HepG2 (cell line): ENCODE results near the gene CAV3. TPM values are rescaled to one million over a fixed set of nuclear protein-coding genes. Genes with fewer than 3 reads are reported as not detected.

Experiments
- ATAC-seq: fragments of 200-7000 bp; cut with Tn5 transposase; 3 replicates; pipeline ENCODE4 v1.9.1; 2020; ENCODE audit warnings: mild to moderate bottlenecking, moderate library complexity
- BruUV-seq: library from RNA; stranded (reverse); fragments of 400-500 nt; replicated peaks from 2 replicates; lab custom pipeline; 2021; lab: Mats Ljungman, UMichigan
- CTCF ChIA-PET: fragments of 300-600 bp; formaldehyde crosslinking; extraction: SDS; loops from one replicate; lab custom pipeline; 2021; ENCODE audit warnings: low total read pairs, inconsistent platforms, low intra/inter-chr PET ratio; lab: Yijun Ruan, JAX
- POLR2A ChIA-PET: fragments of 350-600 bp; sonication (Branson Sonifier 250); formaldehyde crosslinking; loops from one replicate; lab custom pipeline; 2020; ENCODE audit warnings: antibody characterized with exemption, inconsistent platforms; lab: Yijun Ruan, JAX
- DNase-seq: peaks from one replicate; pipeline ENCODE4 v3.0.0-alpha.2; 2015; ENCODE audit warnings: low spot score
- FAIRE-seq: peaks from 3 replicates; lab custom pipeline; 2011; peaks lifted over from hg19 to GRCh38; lab: Jason Lieb, UNC
- H2AFZ ChIP-seq: one replicate; pipeline ENCODE4 v1.6.1; 2011; ENCODE audit warnings: low read length, inconsistent platforms
- H3K27ac ChIP-seq: fragments of 300-600 bp; 3 replicates; pipeline ENCODE4 v1.8.0; 2011; ENCODE audit warnings: mixed run types, mild to moderate bottlenecking, mixed read lengths, low read length, inconsistent platforms; ENCODE audit not compliant: insufficient read depth; ENCODE audit errors: extremely low read length
- H3K27me3 ChIP-seq, 2 experiments: fragments of 200-600 bp in 1 of 2; 2 replicates in 1 of 2; 3 replicates in 1 of 2; pipeline versions ENCODE4 v1.6.0 to v1.8.0; 2011; ENCODE audit warnings: low read length in 2 of 2, mild to moderate bottlenecking in 2 of 2, moderate library complexity in 2 of 2, inconsistent platforms in 1 of 2; ENCODE audit not compliant: insufficient read depth in 2 of 2, control insufficient read depth in 1 of 2
- H3K36me3 ChIP-seq, 2 experiments: fragments of 200-600 bp in 1 of 2; replicated peaks in 1 of 2; 2 replicates in 1 of 2; 3 replicates in 1 of 2; pipeline versions ENCODE4 v1.5.1 to v1.8.0; 2011; ENCODE audit warnings: low read length in 2 of 2, inconsistent platforms in 1 of 2; ENCODE audit not compliant: insufficient read depth in 2 of 2, control insufficient read depth in 1 of 2
- H3K4me1 ChIP-seq: 2 replicates; pipeline ENCODE4 v1.5.1; 2012; ENCODE audit warnings: low read length, inconsistent platforms; ENCODE audit not compliant: insufficient read depth
- H3K4me2 ChIP-seq: 2 replicates; pipeline ENCODE4 v1.6.0; 2011; ENCODE audit warnings: low read depth, low read length, inconsistent platforms
- H3K4me3 ChIP-seq, 3 experiments: fragments of 200-600 bp in 1 of 3; sonication (generic), shearing (Covaris generic) in 1 of 3; replicated peaks in 1 of 3; 2 replicates each; pipeline ENCODE4 v1.5.1; 2011 to 2016; ENCODE audit warnings: low read length in 3 of 3, inconsistent platforms in 2 of 3, low read depth in 2 of 3, mild to moderate bottlenecking in 2 of 3, control low read depth in 1 of 3, mixed read lengths in 1 of 3; ENCODE audit not compliant: insufficient read depth in 1 of 3
- H3K79me2 ChIP-seq: one replicate; pipeline ENCODE4 v1.6.1; 2011; ENCODE audit warnings: low read length, inconsistent platforms; ENCODE audit not compliant: insufficient read depth
- H3K9ac ChIP-seq: 2 replicates; pipeline ENCODE4 v1.6.0; 2011; ENCODE audit warnings: mild to moderate bottlenecking, low read depth, low read length, inconsistent platforms; ENCODE audit not compliant: insufficient read depth
- H3K9me3 ChIP-seq: 2 replicates; pipeline ENCODE4 v1.5.1; 2012; ENCODE audit warnings: mild to moderate bottlenecking, low read length
- H4K20me1 ChIP-seq: 2 replicates; pipeline ENCODE4 v1.6.0; 2011; ENCODE audit warnings: inconsistent platforms, mild to moderate bottlenecking, low read length, moderate library complexity; ENCODE audit not compliant: insufficient read depth
- CREBL2 ChIP-seq: sonication (generic); formaldehyde crosslinking; IDR thresholded peaks from 2 replicates; pipeline ENCODE4 v1.8.1; 2023; ENCODE audit warnings: missing genetic modification reagents, mild to moderate bottlenecking, borderline replicate concordance
- GTF2F1 ChIP-seq: fragments of 150-350 bp; IDR thresholded peaks from 2 replicates; pipeline ENCODE4 v1.6.1; 2014; ENCODE audit warnings: low read length
- KIAA2018 ChIP-seq: sonication (generic); formaldehyde crosslinking; IDR thresholded peaks from 2 replicates; pipeline ENCODE4 v1.5.0; 2020; ENCODE audit warnings: mild to moderate bottlenecking, missing genetic modification reagents, borderline replicate concordance
- KLF6 ChIP-seq: IDR thresholded peaks from 2 replicates; pipeline ENCODE4 v1.8.0; 2016; ENCODE audit warnings: missing biosample characterization, missing genetic modification reagents
- NCOA1 ChIP-seq: sonication (generic); formaldehyde crosslinking; IDR thresholded peaks from 2 replicates; pipeline ENCODE4 v1.9.0; 2021; ENCODE audit warnings: missing genetic modification reagents
- SMAD3 ChIP-seq: sonication (generic); formaldehyde crosslinking; IDR thresholded peaks from 2 replicates; pipeline ENCODE4 v1.4.0; 2020; ENCODE audit warnings: missing genetic modification reagents
- ZNF138 ChIP-seq: sonication (generic); formaldehyde crosslinking; IDR thresholded peaks from 2 replicates; pipeline ENCODE4 v1.5.0; 2020; ENCODE audit warnings: mild to moderate bottlenecking, low read depth, missing genetic modification reagents
- ZNF225 ChIP-seq: sonication (generic); formaldehyde crosslinking; IDR thresholded peaks from 2 replicates; pipeline ENCODE4 v1.4.0; 2020; ENCODE audit warnings: mild to moderate bottlenecking, missing genetic modification reagents
- ZNF292 ChIP-seq: sonication (generic); formaldehyde crosslinking; IDR thresholded peaks from 2 replicates; pipeline ENCODE4 v1.8.1; 2022; ENCODE audit warnings: mild to moderate bottlenecking, low read depth, missing genetic modification reagents, borderline replicate concordance
- ZNF713 ChIP-seq: sonication (generic); formaldehyde crosslinking; IDR thresholded peaks from 2 replicates; pipeline ENCODE4 v1.4.0; 2020; ENCODE audit warnings: mild to moderate bottlenecking, missing genetic modification reagents
- ZNF772 ChIP-seq: sonication (generic); formaldehyde crosslinking; IDR thresholded peaks from 2 replicates; pipeline ENCODE4 v1.5.0; 2020; ENCODE audit warnings: mild to moderate bottlenecking, missing genetic modification reagents
- ZSCAN5A ChIP-seq: sonication (generic); formaldehyde crosslinking; IDR thresholded peaks from 2 replicates; pipeline ENCODE4 v1.8.0; 2022; ENCODE audit warnings: mild to moderate bottlenecking, missing genetic modification reagents, borderline replicate concordance
- in situ Hi-C: cut with HindIII; loops from 2 replicates; pipeline ENCODE4 v1.10.0; 2017; ENCODE audit warnings: low pct_unique_long_range_greater_than_20kb; ENCODE audit not compliant: extremely low pct_ligation_motif_present
- intact Hi-C: fragments of 100-400 bp; cut with micrococcal nuclease; formaldehyde crosslinking; loops from one replicate; pipeline ENCODE4 v1.10.0; 2022; ENCODE audit not compliant: unreplicated experiment
- polyA plus RNA-seq, 8 experiments: library from polyadenylated mRNA; depleted of rRNA in 3 of 8; stranded (reverse) in 7 of 8; unstranded in 1 of 8; fragments of >200 nt; fragmentation: Illumina TruSeq in 4 of 8; extraction: Trizol in 4 of 8; gene quantifications; 2 replicates each; pipeline versions ENCODE4 v1.2.1 to v1.2.3, GENCODE V29; 2011 to 2016; ENCODE audit warnings: low read depth in 4 of 8, missing spikeins in 1 of 8, mixed read lengths in 1 of 8; ENCODE audit not compliant: insufficient read depth in 1 of 8
- total RNA-seq, 5 experiments: library from RNA; depleted of rRNA; stranded (reverse); fragments of >200 nt; fragmentation: Illumina TruSeq; extraction: Trizol; gene quantifications; 2 replicates each; pipeline ENCODE4 v1.2.3, GENCODE V29; 2016; ENCODE audit warnings: low read depth in 1 of 5
- TF ChIP-seq, protein P1 (sequence below): conservative IDR thresholded peaks from 2 replicates; pipeline ENCODE4 v1.6.1; 2018; ENCODE audit warnings: missing genetic modification reagents
- TF ChIP-seq, protein P2 (sequence below): IDR thresholded peaks from 2 replicates; pipeline ENCODE4 v1.6.1; 2018; ENCODE audit warnings: missing genetic modification reagents

Gene CAV3
- total and polyA plus RNA-seq, 2 of the 13 experiments (the other 11 are each of a cell fraction or from before 2014, with no cell fraction given): not detected

- no peak overlapping the region for H3K4me3 ChIP-seq
- BruUV-seq: no TSS peak
- H3K27me3 ChIP-seq: no peaks in the 10 kb centered on the region
- ChIA-PET CTCF (no interaction called here), POLR2A (no interaction called here)
- no peaks in the 10 kb centered on the region for H3K79me2 ChIP-seq
- no peak overlapping the region for H3K4me2 ChIP-seq
- H3K9me3 ChIP-seq: no peaks in the 10 kb centered on the region
- in situ Hi-C loops (no loop called here), intact Hi-C loops (no loop called here)
- FAIRE-seq: no peak
- no peak for ATAC-seq
- H3K9ac ChIP-seq: no peak overlapping the region
- no peak overlapping the region for H2AFZ ChIP-seq
- H3K4me1 ChIP-seq: peaks cover 17% of the 10 kb centered on the region
- H3K36me3 ChIP-seq: no peaks in the 10 kb centered on the region
- no peak for DNase-seq
- no peak overlapping the region for H3K27ac ChIP-seq
- no peaks in the 10 kb centered on the region for H4K20me1 ChIP-seq
- TF ChIP-seq, protein P1, sequence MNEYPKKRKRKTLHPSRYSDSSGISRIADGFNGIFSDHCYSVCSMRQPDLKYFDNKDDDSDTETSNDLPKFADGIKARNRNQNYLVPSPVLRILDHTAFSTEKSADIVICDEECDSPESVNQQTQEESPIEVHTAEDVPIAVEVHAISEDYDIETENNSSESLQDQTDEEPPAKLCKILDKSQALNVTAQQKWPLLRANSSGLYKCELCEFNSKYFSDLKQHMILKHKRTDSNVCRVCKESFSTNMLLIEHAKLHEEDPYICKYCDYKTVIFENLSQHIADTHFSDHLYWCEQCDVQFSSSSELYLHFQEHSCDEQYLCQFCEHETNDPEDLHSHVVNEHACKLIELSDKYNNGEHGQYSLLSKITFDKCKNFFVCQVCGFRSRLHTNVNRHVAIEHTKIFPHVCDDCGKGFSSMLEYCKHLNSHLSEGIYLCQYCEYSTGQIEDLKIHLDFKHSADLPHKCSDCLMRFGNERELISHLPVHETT: no peak
- TF ChIP-seq KIAA2018 (CRISPR knock-in tag): no peak
- TF ChIP-seq, protein P2, sequence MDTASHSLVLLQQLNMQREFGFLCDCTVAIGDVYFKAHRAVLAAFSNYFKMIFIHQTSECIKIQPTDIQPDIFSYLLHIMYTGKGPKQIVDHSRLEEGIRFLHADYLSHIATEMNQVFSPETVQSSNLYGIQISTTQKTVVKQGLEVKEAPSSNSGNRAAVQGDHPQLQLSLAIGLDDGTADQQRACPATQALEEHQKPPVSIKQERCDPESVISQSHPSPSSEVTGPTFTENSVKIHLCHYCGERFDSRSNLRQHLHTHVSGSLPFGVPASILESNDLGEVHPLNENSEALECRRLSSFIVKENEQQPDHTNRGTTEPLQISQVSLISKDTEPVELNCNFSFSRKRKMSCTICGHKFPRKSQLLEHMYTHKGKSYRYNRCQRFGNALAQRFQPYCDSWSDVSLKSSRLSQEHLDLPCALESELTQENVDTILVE (CRISPR knock-in tag): no peak
- TF ChIP-seq GTF2F1: no peak
- TF ChIP-seq ZNF292 (CRISPR knock-in tag): no peak
- no peak for TF ChIP-seq CREBL2 (CRISPR knock-in tag)
- no peak for TF ChIP-seq ZNF772
- TF ChIP-seq KLF6 (CRISPR knock-in tag): no peak
- no peak for TF ChIP-seq SMAD3 (CRISPR knock-in tag)
- no peak for TF ChIP-seq ZSCAN5A (CRISPR knock-in tag)
- no peak for TF ChIP-seq ZNF138 (CRISPR knock-in tag)
- no peak for TF ChIP-seq NCOA1 (CRISPR knock-in tag)
- TF ChIP-seq ZNF713 (CRISPR knock-in tag): no peak
- TF ChIP-seq ZNF225 (CRISPR knock-in tag): no peak
Measured at GRCh38 chr3:8780279-8780678, 46.7 kb downstream of the CAV3 start.
